LoVo (cell line): ENCODE measurements around the gene FXR1.

Experiments
- DNase-seq: peaks from one replicate; pipeline ENCODE4 v3.0.0-alpha.2; 2016; ENCODE audit warnings: low spot score

Gene FXR1

DNA sequence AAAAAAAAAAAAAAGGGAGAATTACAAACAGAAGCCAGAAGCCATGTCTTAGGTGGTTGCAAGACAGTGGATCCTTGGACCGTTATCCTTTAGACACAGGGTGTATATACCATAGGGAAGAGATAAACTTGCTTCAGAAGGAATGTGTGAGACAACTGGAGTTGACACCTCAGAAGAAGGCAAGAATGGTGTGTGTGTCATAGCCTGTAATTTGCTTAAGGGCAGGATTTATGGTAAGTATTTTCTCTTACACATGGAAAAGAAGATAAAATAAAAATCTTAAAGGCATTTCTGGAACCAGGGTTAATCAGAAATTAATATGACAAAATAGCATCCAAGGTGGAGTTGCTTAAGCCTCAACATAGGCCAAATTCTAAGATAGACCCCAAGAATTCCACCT lies 96.3 kb downstream of the FXR1 start:
- DNase-seq = no peak

DNA sequence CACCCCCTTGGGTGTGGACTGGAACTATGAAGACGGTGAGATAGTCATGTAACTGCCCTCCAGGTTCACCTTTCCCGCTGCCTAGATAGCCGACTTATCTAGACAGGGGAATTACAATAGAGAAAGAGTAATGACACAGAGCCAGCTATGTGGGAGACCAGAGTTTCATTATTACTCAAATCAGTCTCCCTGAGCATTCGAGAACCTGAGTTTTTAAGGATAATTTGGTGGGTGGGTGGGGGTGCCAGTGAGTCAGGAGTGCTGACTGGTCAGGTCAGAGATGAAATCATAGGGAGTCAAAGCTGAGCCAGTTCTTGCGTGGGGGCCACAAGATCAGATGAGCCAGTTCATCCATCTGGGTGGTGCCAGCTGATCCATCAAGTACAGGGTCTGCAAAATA lies 96.8 kb downstream of the FXR1 start:
- DNase-seq = no peak

DNA sequence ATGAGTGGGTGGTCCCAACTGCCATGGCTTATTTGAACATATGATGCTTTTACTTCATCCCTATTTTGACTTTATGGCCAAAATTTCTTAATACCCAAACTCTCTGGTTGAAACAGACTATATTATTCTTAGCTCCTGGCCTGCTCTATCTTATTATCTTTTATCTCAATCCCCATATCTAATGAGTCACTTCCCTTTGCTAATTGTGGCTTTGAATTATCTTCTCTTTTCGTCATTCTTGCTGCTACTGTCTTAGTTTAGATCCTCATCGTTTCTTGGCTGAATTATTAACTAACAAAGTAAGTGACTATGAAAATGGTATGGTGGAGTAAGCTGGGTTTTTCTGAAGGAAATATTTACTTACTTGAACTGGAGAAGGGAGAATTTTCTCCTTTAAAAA lies 105.2 kb downstream of the FXR1 start:
- DNase-seq = no peak

DNA sequence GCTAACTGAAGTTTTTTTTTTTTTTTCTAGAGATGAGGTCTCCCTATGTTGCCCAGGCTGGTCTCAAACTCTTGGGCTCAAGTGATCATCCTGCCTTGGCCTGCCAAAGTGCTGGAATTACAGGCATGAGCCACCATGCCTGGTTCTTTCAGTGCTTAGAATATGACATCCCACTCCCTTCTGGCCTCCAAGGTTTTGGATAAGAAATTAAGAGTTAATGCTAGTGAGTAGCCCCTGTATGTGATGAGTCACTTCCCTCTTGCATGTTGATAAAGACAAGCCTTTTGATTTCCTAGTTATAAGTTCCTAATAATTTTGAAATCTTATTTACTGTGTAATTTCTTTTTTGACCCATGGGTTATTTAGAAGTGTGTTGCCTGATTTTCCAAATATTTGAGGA lies 112.7 kb downstream of the FXR1 start:
- no peak for DNase-seq

DNA sequence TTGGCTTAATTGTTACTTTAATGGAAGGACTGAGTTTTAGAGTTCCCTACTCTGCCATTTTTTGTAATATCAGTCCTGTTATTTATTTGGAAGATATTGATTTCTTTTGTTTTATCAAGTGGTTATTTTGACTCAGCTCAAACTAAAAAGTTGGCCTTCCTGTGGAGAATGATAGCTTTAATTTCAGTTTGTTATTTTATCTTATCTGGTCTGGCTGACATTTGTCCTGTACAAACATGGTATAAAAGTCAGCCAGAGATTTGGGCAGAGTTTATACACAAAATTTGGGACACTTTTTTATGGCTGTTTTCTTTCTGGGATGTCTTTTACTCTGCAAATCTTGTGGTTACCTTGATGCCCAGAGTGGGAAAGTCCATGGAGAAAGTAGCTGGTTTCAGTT lies 118.5 kb downstream of the FXR1 start:
- DNase-seq = no peak
